K562 (cell line): ENCODE results near the gene ARHGAP9. TPM values are rescaled to one million over a fixed set of nuclear protein-coding genes. Genes with fewer than 3 reads are reported as not detected.
A peak's percentile ranks its signal among the peaks of the same experiment; 100 is the strongest.

Experiments used
- BCL6 ChIP-seq: fragments of 250-450 bp; sonication (Bioruptor Pico); IDR thresholded peaks from 2 replicates; pipeline ENCODE4 v1.4.0; 2020
- BCOR ChIP-seq: fragments of 450-650 bp; IDR thresholded peaks from 2 replicates; pipeline ENCODE4 v1.6.1; 2016
- KDM2B ChIP-seq: fragments of 250-450 bp; sonication (Bioruptor Pico); IDR thresholded peaks from 2 replicates; pipeline ENCODE4 v1.8.0; 2021; ENCODE audit warnings: mild to moderate bottlenecking, moderate library complexity
- NEUROD1 ChIP-seq: fragments of 150-350 bp; IDR thresholded peaks from 2 replicates; pipeline ENCODE4 v1.6.1; 2014; ENCODE audit warnings: borderline replicate concordance, low read length, low read depth; ENCODE audit not compliant: partially characterized antibody
- POLR2AphosphoS5 ChIP-seq: IDR thresholded peaks from 2 replicates; pipeline ENCODE4 v1.6.1; 2011; ENCODE audit warnings: mild to moderate bottlenecking, low read depth, low read length, moderate library complexity; ENCODE audit not compliant: control insufficient read depth, insufficient read depth
- SETDB1 ChIP-seq: IDR thresholded peaks from one replicate; pipeline ENCODE4 v1.6.1; 2012; ENCODE audit warnings: low read length, control low read depth, inconsistent platforms
- SNIP1 ChIP-seq: fragments of 450-650 bp; IDR thresholded peaks from 2 replicates; pipeline ENCODE4 v1.7.1; 2017; ENCODE audit warnings: low read depth, mild to moderate bottlenecking
- STAT5A ChIP-seq: IDR thresholded peaks from 2 replicates; pipeline ENCODE4 v1.6.1; 2012; ENCODE audit warnings: low read length, inconsistent platforms, borderline replicate concordance
- TEAD1 ChIP-seq, 2 experiments: fragments of 450-650 bp in 1 of 2; sonication (generic) in 1 of 2; formaldehyde crosslinking; IDR thresholded peaks; 2 replicates each; pipeline versions ENCODE4 v1.4.0 to v1.8.0; 2020 to 2022; ENCODE audit warnings: mild to moderate bottlenecking in 2 of 2, missing genetic modification reagents in 1 of 2
- ZBTB7A ChIP-seq: IDR thresholded peaks from 2 replicates; pipeline ENCODE4 v1.6.1; 2011; ENCODE audit warnings: low read depth, mild to moderate bottlenecking, low read length, moderate library complexity, borderline replicate concordance; ENCODE audit not compliant: control insufficient read depth
- ZNF766 ChIP-seq: fragments of 200-800 bp; sonication (Bioruptor generic); conservative IDR thresholded peaks from 2 replicates; pipeline ENCODE4 v1.6.1; 2016; ENCODE audit warnings: missing genetic modification characterization, missing compliant biosample characterization
- polyA plus RNA-seq, 8 experiments: library from polyadenylated mRNA; depleted of rRNA in 4 of 8; stranded (reverse) in 5 of 8; unstranded in 3 of 8; fragments of >200 nt; fragmentation: Nextera tagmentation in 2 of 8; fragmentation: Illumina TruSeq in 1 of 8; extraction: Ambion mirVana in 2 of 8; extraction: Trizol in 1 of 8; gene quantifications; 2 replicates each; pipeline versions ENCODE4 v1.2.1 to v1.2.3, GENCODE V29; 2011 to 2014; ENCODE audit warnings: inconsistent platforms in 1 of 8, missing spikeins in 1 of 8
- total RNA-seq, 7 experiments: library from RNA; depleted of rRNA in 6 of 7; stranded (reverse); fragments of >200 nt in 6 of 7; fragmentation: Illumina TruSeq in 2 of 7; extraction: Trizol in 2 of 7; gene quantifications; 2 replicates each; pipeline versions ENCODE4 v1.2.1 to v1.2.3, GENCODE V29; 2011 to 2021; ENCODE audit warnings: low replicate concordance in 1 of 7
- TF ChIP-seq, protein P1 (sequence below): fragments of 450-650 bp; IDR thresholded peaks from 2 replicates; pipeline ENCODE4 v1.6.1; 2018; ENCODE audit warnings: mild to moderate bottlenecking, low read depth; ENCODE audit not compliant: partially characterized antibody
- TF ChIP-seq, protein P2 (sequence below), 2 experiments: fragments of 450-650 bp; conservative IDR thresholded peaks; 2 replicates each; pipeline ENCODE4 v1.6.1; 2017; ENCODE audit warnings: mild to moderate bottlenecking in 2 of 2, moderate library complexity in 2 of 2
- TF ChIP-seq, protein P3 (sequence below): fragments of 450-650 bp; IDR thresholded peaks from one replicate; pipeline ENCODE4 v1.6.1; 2018; ENCODE audit warnings: mild to moderate bottlenecking, moderate library complexity; ENCODE audit not compliant: partially characterized antibody
- TF ChIP-seq, protein P4 (sequence below), 2 experiments: IDR thresholded peaks; 2 replicates each; pipeline ENCODE4 v1.6.1; 2012; ENCODE audit warnings: improper control_type of control experiment in 2 of 2, low read depth in 2 of 2, low read length in 2 of 2, borderline replicate concordance in 1 of 2
- TF ChIP-seq, protein P5 (sequence below): fragments of 250-450 bp; sonication (Bioruptor Pico); IDR thresholded peaks from 2 replicates; pipeline ENCODE4 v1.4.0; 2020
- TF ChIP-seq, protein P6 (sequence below): sonication (generic); formaldehyde crosslinking; IDR thresholded peaks from 2 replicates; pipeline ENCODE4 v1.5.0; 2020; ENCODE audit warnings: missing genetic modification reagents

Gene ARHGAP9
- total and polyA plus RNA-seq, 9 of the 15 experiments (the other 6 are each of a cell fraction or from before 2014, with no cell fraction given): 1.5 to 10.2 (median 5.1) TPM

DNA sequence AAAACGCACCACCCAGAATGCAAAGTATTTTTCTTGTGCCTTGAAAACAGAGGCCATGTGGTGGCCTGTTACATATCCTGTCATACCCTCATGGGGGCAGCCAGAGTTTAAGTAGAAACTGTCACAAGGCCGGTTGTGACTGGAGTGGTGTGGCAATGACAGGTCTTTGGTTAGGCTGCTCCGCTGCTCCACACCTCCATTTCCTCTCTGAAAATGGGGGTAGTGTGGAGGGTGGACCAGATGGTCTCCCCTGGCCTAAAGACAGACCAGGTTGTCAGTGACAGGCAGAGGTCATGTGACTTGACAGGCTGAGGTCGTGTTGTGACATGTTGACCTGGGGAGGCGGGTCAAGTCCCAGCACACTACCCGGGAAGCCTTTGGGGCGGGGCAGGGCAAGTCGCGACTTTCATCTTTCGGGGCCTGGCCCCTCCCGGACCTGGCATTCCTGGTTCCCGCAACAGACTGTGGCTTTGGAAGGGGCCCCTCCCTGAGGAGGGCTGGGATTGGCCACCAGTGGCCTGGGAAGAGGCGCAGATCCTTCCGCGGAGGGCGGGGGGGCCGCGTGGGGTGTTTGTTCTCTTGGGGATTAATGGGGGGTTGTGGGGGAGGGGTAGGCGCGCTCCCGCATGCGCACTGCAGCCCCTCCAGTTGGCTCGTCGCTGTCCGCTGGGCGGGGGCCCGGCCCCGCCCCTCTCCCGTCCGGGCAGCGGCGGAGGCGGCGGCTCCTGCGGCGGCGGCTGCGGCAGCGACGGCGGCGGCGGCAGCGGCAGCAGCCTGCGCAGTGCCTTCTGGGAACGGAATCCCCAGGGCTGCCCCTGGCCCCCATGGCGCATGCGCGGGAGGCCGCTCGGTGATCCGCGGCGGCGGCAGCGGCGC lies 42.6 kb upstream of the ARHGAP9 start, which contains the start of gene MBD6 (continued):
- TF ChIP-seq, protein P1, sequence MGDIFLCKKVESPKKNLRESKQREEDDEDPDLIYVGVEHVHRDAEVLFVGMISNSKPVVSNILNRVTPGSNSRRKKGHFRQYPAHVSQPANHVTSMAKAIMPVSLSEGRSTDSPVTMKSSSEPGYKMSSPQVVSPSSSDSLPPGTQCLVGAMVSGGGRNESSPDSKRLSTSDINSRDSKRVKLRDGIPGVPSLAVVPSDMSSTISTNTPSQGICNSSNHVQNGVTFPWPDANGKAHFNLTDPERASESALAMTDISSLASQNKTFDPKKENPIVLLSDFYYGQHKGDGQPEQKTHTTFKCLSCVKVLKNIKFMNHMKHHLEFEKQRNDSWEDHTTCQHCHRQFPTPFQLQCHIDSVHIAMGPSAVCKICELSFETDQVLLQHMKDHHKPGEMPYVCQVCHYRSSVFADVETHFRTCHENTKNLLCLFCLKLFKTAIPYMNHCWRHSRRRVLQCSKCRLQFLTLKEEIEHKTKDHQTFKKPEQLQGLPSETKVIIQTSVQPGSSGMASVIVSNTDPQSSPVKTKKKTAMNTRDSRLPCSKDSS: no peak
- TF ChIP-seq POLR2AphosphoS5 (peak; percentile 50), NEUROD1 (peak; percentile 22), ZBTB7A (no peak; the same call in 1 of the 2 replicates), BCL6 (0 out of 2 replicates have a peak, but pooled peaks have one; percentile 4), SETDB1 (no peak), KDM2B (CRISPR knock-in tag) (no peak), SNIP1 (no peak), STAT5A (peak; percentile 11; the same call in 1 of the 2 replicates), BCOR (peak; percentile 58; the same call in 1 of the 2 replicates), TEAD1 (CRISPR knock-in tag; IDR thresholded peaks at IDR 0.05) (peak; percentile 91 to 92), ZNF766 (peak; percentile 70; the same call in 1 of the 2 replicates)
- TF ChIP-seq, protein P2, sequence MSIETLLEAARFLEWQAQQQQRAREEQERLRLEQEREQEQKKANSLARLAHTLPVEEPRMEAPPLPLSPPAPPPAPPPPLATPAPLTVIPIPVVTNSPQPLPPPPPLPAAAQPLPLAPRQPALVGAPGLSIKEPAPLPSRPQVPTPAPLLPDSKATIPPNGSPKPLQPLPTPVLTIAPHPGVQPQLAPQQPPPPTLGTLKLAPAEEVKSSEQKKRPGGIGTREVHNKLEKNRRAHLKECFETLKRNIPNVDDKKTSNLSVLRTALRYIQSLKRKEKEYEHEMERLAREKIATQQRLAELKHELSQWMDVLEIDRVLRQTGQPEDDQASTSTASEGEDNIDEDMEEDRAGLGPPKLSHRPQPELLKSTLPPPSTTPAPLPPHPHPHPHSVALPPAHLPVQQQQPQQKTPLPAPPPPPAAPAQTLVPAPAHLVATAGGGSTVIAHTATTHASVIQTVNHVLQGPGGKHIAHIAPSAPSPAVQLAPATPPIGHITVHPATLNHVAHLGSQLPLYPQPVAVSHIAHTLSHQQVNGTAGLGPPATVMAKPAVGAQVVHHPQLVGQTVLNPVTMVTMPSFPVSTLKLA (conservative IDR thresholded peaks at IDR 0.05): peak; percentile 98 to 99
- TF ChIP-seq, protein P3, sequence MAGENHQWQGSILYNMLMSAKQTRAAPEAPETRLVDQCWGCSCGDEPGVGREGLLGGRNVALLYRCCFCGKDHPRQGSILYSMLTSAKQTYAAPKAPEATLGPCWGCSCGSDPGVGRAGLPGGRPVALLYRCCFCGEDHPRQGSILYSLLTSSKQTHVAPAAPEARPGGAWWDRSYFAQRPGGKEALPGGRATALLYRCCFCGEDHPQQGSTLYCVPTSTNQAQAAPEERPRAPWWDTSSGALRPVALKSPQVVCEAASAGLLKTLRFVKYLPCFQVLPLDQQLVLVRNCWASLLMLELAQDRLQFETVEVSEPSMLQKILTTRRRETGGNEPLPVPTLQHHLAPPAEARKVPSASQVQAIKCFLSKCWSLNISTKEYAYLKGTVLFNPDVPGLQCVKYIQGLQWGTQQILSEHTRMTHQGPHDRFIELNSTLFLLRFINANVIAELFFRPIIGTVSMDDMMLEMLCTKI: no peak
- TF ChIP-seq, protein P4, sequence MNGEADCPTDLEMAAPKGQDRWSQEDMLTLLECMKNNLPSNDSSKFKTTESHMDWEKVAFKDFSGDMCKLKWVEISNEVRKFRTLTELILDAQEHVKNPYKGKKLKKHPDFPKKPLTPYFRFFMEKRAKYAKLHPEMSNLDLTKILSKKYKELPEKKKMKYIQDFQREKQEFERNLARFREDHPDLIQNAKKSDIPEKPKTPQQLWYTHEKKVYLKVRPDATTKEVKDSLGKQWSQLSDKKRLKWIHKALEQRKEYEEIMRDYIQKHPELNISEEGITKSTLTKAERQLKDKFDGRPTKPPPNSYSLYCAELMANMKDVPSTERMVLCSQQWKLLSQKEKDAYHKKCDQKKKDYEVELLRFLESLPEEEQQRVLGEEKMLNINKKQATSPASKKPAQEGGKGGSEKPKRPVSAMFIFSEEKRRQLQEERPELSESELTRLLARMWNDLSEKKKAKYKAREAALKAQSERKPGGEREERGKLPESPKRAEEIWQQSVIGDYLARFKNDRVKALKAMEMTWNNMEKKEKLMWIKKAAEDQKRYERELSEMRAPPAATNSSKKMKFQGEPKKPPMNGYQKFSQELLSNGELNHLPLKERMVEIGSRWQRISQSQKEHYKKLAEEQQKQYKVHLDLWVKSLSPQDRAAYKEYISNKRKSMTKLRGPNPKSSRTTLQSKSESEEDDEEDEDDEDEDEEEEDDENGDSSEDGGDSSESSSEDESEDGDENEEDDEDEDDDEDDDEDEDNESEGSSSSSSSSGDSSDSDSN (IDR thresholded peaks at IDR 0.05; ENCODE audit: borderline replicate concordance in 1 of 2, low read depth in 2 of 2, low read length in 2 of 2): no peak
- TF ChIP-seq, protein P5, sequence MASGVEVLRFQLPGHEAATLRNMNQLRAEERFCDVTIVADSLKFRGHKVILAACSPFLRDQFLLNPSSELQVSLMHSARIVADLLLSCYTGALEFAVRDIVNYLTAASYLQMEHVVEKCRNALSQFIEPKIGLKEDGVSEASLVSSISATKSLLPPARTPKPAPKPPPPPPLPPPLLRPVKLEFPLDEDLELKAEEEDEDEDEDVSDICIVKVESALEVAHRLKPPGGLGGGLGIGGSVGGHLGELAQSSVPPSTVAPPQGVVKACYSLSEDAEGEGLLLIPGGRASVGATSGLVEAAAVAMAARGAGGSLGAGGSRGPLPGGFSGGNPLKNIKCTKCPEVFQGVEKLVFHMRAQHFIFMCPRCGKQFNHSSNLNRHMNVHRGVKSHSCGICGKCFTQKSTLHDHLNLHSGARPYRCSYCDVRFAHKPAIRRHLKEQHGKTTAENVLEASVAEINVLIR: 0 out of 2 replicates have a peak, but pooled peaks have one; percentile 30
- TF ChIP-seq, protein P6, sequence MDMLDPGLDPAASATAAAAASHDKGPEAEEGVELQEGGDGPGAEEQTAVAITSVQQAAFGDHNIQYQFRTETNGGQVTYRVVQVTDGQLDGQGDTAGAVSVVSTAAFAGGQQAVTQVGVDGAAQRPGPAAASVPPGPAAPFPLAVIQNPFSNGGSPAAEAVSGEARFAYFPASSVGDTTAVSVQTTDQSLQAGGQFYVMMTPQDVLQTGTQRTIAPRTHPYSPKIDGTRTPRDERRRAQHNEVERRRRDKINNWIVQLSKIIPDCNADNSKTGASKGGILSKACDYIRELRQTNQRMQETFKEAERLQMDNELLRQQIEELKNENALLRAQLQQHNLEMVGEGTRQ (CRISPR knock-in tag): peak; percentile 89
